CD4-positive, alpha-beta T cell (primary cell): ENCODE data around the gene PRKAR2B. TPM values are rescaled to one million over a fixed set of nuclear protein-coding genes. Genes with fewer than 3 reads are reported as not detected.
"Not testable (repeated sequence)": the region's sequence is repeated elsewhere in the genome, so short reads cannot be mapped to it uniquely, and the experiment has no call there.

Source experiments
- ATAC-seq: fragments of 200-7000 bp; cut with Tn5 transposase; one replicate; pipeline ENCODE4 v1.10.0; 2022; ENCODE audit warnings: mild to moderate bottlenecking; ENCODE audit not compliant: poor library complexity
- CTCF ChIA-PET: fragments of 350-600 bp; sonication (Branson Sonifier 250); formaldehyde crosslinking; loops from one replicate; lab custom pipeline; 2021; ENCODE audit warnings: antibody characterized with exemption, inconsistent platforms; lab: Charles Lee
- POLR2A ChIA-PET: fragments of 350-600 bp; sonication (Branson Sonifier 250); formaldehyde crosslinking; loops from one replicate; lab custom pipeline; 2021; ENCODE audit warnings: antibody characterized with exemption, inconsistent platforms; lab: Charles Lee
- DNase-seq, 14 experiments: peaks; one replicate each; pipeline ENCODE4 v3.0.0-alpha.2; 2013 to 2020; ENCODE audit warnings: mixed read lengths in 2 of 14
- H3K27ac ChIP-seq, 2 donors: one replicate each; pipeline versions ENCODE4 v1.5.1 to v1.7.0; 2013; ENCODE audit warnings: low read length in 2 of 2, low read depth in 1 of 2, mild to moderate bottlenecking in 1 of 2
- H3K27me3 ChIP-seq, 2 experiments: 1 replicate in 1 of 2; 2 replicates in 1 of 2; pipeline versions ENCODE4 v1.6.1 to v1.7.0; 2013; ENCODE audit warnings: low read length in 2 of 2, control low read depth in 1 of 2, mild to moderate bottlenecking in 1 of 2, moderate library complexity in 1 of 2; ENCODE audit not compliant: insufficient read depth in 2 of 2, control insufficient read depth in 1 of 2
- H3K36me3 ChIP-seq: one replicate; pipeline ENCODE4 v1.6.1; 2013; ENCODE audit warnings: low read length, control low read depth; ENCODE audit not compliant: insufficient read depth
- H3K4me1 ChIP-seq: one replicate; pipeline ENCODE4 v1.6.1; 2013; ENCODE audit warnings: low read length, control low read depth; ENCODE audit not compliant: insufficient read depth
- H3K4me3 ChIP-seq: one replicate; pipeline ENCODE4 v1.5.1; 2013; ENCODE audit warnings: mild to moderate bottlenecking, low read length, moderate library complexity
- H3K9me3 ChIP-seq, 2 experiments: 1 replicate in 1 of 2; 2 replicates in 1 of 2; pipeline versions ENCODE4 v1.6.1 to v1.7.0; 2013; ENCODE audit warnings: low read length in 2 of 2, mild to moderate bottlenecking in 2 of 2, control low read depth in 1 of 2, moderate library complexity in 1 of 2; ENCODE audit not compliant: control insufficient read depth in 1 of 2, insufficient read depth in 1 of 2
- H3K27ac Mint-ChIP-seq: one replicate; pipeline ENCODE4 v1.8.0; 2020; ENCODE audit warnings: mixed read lengths
- H3K27me3 Mint-ChIP-seq: one replicate; pipeline ENCODE4 v1.8.0; 2021; ENCODE audit warnings: mixed read lengths
- H3K36me3 Mint-ChIP-seq: one replicate; pipeline ENCODE4 v1.8.0; 2021; ENCODE audit warnings: low read depth, mixed read lengths
- H3K4me1 Mint-ChIP-seq: one replicate; pipeline ENCODE4 v1.8.0; 2021; ENCODE audit warnings: low read depth, mixed read lengths
- H3K4me3 Mint-ChIP-seq: one replicate; pipeline ENCODE4 v1.8.0; 2020; ENCODE audit warnings: mild to moderate bottlenecking, mixed read lengths
- H3K9me3 Mint-ChIP-seq: one replicate; pipeline ENCODE4 v1.8.0; 2020; ENCODE audit warnings: mixed read lengths
- CTCF ChIP-seq: fragments of 200-600 bp; IDR thresholded peaks from one replicate; pipeline ENCODE4 v1.8.0; 2022; ENCODE audit warnings: antibody characterized with exemption, mild to moderate bottlenecking
- intact Hi-C, 2 experiments: fragments of 100-400 bp; cut with DNase I in 1 of 2; cut with micrococcal nuclease in 1 of 2; formaldehyde crosslinking; loops; one replicate each; pipeline versions ENCODE4 v1.15.1 to v1.9.0; 2023 to 2025; cut with DNase I, micrococcal nuclease
- total RNA-seq, 174 experiments: library from RNA in 2 of 174; stranded (reverse) in 2 of 174; gene quantifications; one replicate each; pipeline ENCODE4 v1.2.3 and lab custom pipeline; 2021 to 2026

Gene PRKAR2B
- total RNA-seq, 2 experiments from 2014 or later = 0.41 to 0.42 TPM

GRCh38 chr7:107091306-107091705 lies 46.8 kb downstream of the PRKAR2B start:
- DNase-seq = no peak
- Histone ChIP-seq H3K27me3 (no peaks in the 10 kb centered on the region), H3K4me1 (no peaks in the 10 kb centered on the region), H3K27ac (no peak overlapping the region), H3K36me3 (no peaks in the 10 kb centered on the region), H3K4me3 (no peak overlapping the region), H3K9me3 (no peaks in the 10 kb centered on the region)
- intact Hi-C loops = no loop called here
- ChIA-PET POLR2A (no interaction called here), CTCF (interaction anchor here (1.2 kb wide), 1 partner anchor 10 kb away, joined by 3 read pairs; no protein-coding TSS in a partner anchor)
- no peak overlapping the region for H3K27ac Mint-ChIP-seq
- ATAC-seq = no peak
- peaks cover 2% of the 10 kb centered on the region for H3K27me3 Mint-ChIP-seq
- no peak overlapping the region for H3K4me3 Mint-ChIP-seq
- H3K36me3 Mint-ChIP-seq = no peaks in the 10 kb centered on the region
- no peaks in the 10 kb centered on the region for H3K9me3 Mint-ChIP-seq
- H3K4me1 Mint-ChIP-seq = peaks cover 7% of the 10 kb centered on the region
- TF ChIP-seq CTCF = no peak

DNA sequence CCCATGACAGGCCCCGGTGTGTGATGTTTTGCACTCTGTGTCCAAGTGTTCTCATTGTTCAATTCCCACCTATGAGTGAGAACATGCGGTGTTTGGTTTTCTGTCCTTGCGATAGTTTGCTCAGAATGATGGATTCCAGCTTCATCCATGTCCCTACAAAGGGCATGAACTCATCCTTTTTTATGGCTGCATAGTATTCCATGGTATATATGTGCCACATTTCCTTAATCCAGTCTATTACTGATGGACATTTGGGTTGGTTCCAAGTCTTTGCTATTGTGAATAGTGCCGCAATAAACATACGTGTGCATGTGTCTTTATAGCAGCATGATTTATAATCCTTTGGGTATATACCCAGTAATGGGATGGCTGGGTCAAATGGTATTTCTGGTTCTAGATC lies 49.2 kb downstream of the PRKAR2B start:
- intact Hi-C loops, H3K36me3 Mint-ChIP-seq, H3K27ac Mint-ChIP-seq, H3K27me3 ChIP-seq, H3K4me3 Mint-ChIP-seq, H3K4me1 Mint-ChIP-seq, H3K4me1 ChIP-seq, POLR2A ChIA-PET, H3K9me3 ChIP-seq, H3K27ac ChIP-seq, DNase-seq, CTCF ChIA-PET, ATAC-seq, H3K9me3 Mint-ChIP-seq, H3K4me3 ChIP-seq, H3K36me3 ChIP-seq: not testable (repeated sequence)
- peaks cover 14% of the 10 kb centered on the region for H3K27me3 Mint-ChIP-seq

DNA sequence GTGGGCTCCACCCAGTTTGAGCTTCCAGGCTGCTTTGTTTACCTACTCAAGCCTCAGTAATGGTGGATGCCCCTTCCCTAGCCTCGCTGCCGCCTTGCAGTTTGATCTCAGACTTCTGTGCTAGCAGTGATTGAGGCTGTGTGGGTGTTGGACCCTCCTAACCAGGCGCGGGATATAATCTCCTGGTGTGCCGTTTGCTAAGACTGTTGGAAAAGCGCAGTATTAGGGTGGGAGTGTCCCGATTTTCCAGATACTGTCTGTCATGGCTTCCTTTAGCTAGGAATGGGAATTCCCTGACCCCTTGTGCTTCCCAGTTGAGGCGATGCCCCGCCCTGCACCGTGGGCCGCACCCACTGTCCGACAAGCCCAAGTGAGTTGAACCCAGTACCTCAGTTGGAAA lies 54.6 kb downstream of the PRKAR2B start:
- H3K36me3 Mint-ChIP-seq, H3K27ac Mint-ChIP-seq, ATAC-seq, intact Hi-C loops, CTCF ChIA-PET, H3K4me1 Mint-ChIP-seq, POLR2A ChIA-PET, H3K4me3 ChIP-seq, H3K4me1 ChIP-seq, H3K36me3 ChIP-seq, H3K27me3 ChIP-seq, H3K9me3 Mint-ChIP-seq, H3K4me3 Mint-ChIP-seq, DNase-seq, H3K27ac ChIP-seq: not testable (repeated sequence)
- H3K27me3 Mint-ChIP-seq = peaks cover 17% of the 10 kb centered on the region
- peaks cover 0 to 11% of the 10 kb centered on the region in 2 experiments for H3K9me3 ChIP-seq

DNA sequence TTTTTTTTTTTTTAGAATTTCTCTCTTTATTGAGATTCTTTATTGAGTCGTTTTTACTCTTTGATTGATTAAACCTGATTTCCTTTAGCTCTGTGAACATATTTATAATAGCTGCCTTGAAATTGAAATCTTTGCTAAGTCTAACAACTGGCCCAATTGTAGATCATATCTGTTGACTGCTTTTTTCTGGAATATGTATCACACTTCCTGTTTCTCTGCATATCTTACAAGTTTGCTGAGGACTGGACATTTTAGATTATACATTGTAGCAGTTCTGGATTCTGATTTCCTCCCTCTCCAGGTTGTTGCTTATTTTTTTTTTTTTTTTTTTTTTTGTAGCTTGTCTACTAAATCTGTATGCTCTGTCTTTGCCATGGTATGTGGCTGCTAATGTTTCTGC lies 56.3 kb downstream of the PRKAR2B start:
- ATAC-seq = no peak

More for the DNA sequence above, 56.3 kb downstream of the PRKAR2B start:
- Mint-ChIP-seq H3K4me1 (peaks cover 4% of the 10 kb centered on the region), H3K27ac (no peak overlapping the region), H3K27me3 (peaks cover 17% of the 10 kb centered on the region), H3K9me3 (no peaks in the 10 kb centered on the region), H3K36me3 (peaks cover 7% of the 10 kb centered on the region), H3K4me3 (no peak overlapping the region)
- Histone ChIP-seq H3K4me1 (peaks cover 5% of the 10 kb centered on the region), H3K4me3 (no peak overlapping the region), H3K9me3 (peaks cover 0 to 11% of the 10 kb centered on the region in 2 experiments), H3K27ac (no peak overlapping the region), H3K27me3 (no peaks in the 10 kb centered on the region), H3K36me3 (no peaks in the 10 kb centered on the region)
- ChIA-PET POLR2A (no interaction called here), CTCF (interaction anchor here (0.6 kb wide), 2 partner anchors 11 to 493 kb away, joined by 3 read pairs; no protein-coding TSS in a partner anchor)
- DNase-seq = no peak
- TF ChIP-seq CTCF = no peak
- intact Hi-C loops = no loop called here
